ENCODE results near the gene TUBGCP6.

GRCh38 chr22:50198624-50199017, 46.2 kb downstream of the TUBGCP6 start:
- TF ChIP-seq HDGF (IDR thresholded peaks at IDR 0.05; ENCODE audit: borderline replicate concordance) = no peak
- no peak for TF ChIP-seq SP1 (IDR thresholded peaks at IDR 0.05)
- TF ChIP-seq ZNF384 (IDR thresholded peaks at IDR 0.05) = no peak
- no peak for TF ChIP-seq FOXK2 (IDR thresholded peaks at IDR 0.05)
- no peak for TF ChIP-seq BHLHE40 (IDR thresholded peaks at IDR 0.05; ENCODE audit: borderline replicate concordance)
- TF ChIP-seq, protein P1, sequence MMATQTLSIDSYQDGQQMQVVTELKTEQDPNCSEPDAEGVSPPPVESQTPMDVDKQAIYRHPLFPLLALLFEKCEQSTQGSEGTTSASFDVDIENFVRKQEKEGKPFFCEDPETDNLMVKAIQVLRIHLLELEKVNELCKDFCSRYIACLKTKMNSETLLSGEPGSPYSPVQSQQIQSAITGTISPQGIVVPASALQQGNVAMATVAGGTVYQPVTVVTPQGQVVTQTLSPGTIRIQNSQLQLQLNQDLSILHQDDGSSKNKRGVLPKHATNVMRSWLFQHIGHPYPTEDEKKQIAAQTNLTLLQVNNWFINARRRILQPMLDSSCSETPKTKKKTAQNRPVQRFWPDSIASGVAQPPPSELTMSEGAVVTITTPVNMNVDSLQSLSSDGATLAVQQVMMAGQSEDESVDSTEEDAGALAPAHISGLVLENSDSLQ (IDR thresholded peaks at IDR 0.05) = no peak
- TF ChIP-seq NFRKB (IDR thresholded peaks at IDR 0.05) = no peak
- TF ChIP-seq SUZ12 (IDR thresholded peaks at IDR 0.05) = no peak
- no peak for TF ChIP-seq FOXA1 (IDR thresholded peaks at IDR 0.05)
- no peak for TF ChIP-seq LEF1 (IDR thresholded peaks at IDR 0.05; ENCODE audit: borderline replicate concordance)
- TF ChIP-seq FOXM1 (IDR thresholded peaks at IDR 0.05; ENCODE audit: borderline replicate concordance) = no peak
- no peak for TF ChIP-seq TARDBP (IDR thresholded peaks at IDR 0.05)
- TF ChIP-seq L3MBTL2 (conservative IDR thresholded peaks at IDR 0.05) = no peak
- TF ChIP-seq CTBP1 (IDR thresholded peaks at IDR 0.05; ENCODE audit: borderline replicate concordance) = no peak
